HEK293T (cell line): ENCODE results near the gene ZNF525.

ENCODE experiments used
- ARNT ChIP-seq: fragments of 450-650 bp; IDR thresholded peaks from 2 replicates; pipeline ENCODE4 v1.6.1; 2017; ENCODE audit warnings: mild to moderate bottlenecking
- BHLHE40 ChIP-seq: fragments of 450-650 bp; IDR thresholded peaks from 2 replicates; pipeline ENCODE4 v1.6.1; 2016; ENCODE audit warnings: mild to moderate bottlenecking, moderate library complexity, borderline replicate concordance
- CTBP1 ChIP-seq: fragments of 450-650 bp; IDR thresholded peaks from 2 replicates; pipeline ENCODE4 v1.6.1; 2016; ENCODE audit warnings: borderline replicate concordance
- NFRKB ChIP-seq: fragments of 450-650 bp; IDR thresholded peaks from 2 replicates; pipeline ENCODE4 v1.6.1; 2016; ENCODE audit warnings: mild to moderate bottlenecking, moderate library complexity
- SP1 ChIP-seq: fragments of 450-650 bp; IDR thresholded peaks from 2 replicates; pipeline ENCODE4 v1.6.1; 2017
- SUZ12 ChIP-seq: fragments of 450-650 bp; IDR thresholded peaks from 2 replicates; pipeline ENCODE4 v1.6.1; 2016; ENCODE audit warnings: mild to moderate bottlenecking

DNA sequence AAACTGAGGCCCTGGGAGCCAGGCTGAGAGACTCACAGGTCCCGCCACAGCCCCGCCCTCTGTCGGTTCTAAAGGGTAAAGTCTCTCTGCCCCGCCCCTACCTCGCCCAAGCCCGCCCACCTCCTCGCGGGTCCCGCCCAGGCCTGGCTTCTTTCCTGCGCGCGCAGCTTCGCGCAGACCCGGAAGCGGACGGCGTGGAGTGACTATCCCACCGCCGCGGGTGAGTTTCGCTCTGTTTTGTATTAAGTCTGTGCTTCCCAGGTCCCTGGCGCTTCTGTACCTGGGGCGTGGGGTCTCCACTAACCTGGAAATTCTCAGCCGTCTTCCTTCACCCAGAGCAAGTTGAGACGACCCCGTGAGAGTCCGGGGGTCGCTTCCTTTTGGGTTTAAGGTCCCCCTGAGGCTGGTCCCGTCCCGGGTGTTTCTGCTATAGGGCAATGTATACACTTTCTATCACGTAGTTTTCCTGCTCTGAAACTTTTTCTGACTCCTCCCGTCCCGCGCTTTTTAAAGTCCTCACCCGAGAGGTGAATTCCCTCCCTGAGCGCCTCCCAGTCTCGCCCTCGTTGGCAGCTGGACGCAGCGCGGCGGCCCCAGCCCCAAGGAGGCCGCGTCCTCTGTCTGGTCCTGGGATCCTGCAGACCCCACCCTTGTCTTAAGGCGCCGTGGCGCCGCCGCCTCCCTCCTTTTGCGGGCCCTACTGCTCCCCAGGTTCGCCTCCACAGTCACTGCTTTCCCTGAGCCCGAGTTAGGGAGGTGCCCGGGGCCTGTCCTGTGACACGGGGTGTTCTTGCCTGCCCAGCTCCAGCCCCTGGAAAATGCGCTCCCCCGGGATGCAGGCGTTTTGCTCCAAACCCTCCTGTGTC lies 29.7 kb downstream of the ZNF525 start, which contains the start of gene ZNF765:
- TF ChIP-seq BHLHE40 (no peak), NFRKB (no peak), SP1 (no peak), SUZ12 (no peak), CTBP1 (no peak), ARNT (no peak)
